ENCODE results near the gene TNF. TPM values are rescaled to one million over a fixed set of nuclear protein-coding genes. Genes with fewer than 3 reads are reported as not detected.
"Not testable (repeated sequence)": the region's sequence is repeated elsewhere in the genome, so short reads cannot be mapped to it uniquely, and the experiment has no call there.

Gene TNF
- total RNA-seq, 1 experiment from 2014 or later: not detected

DNA sequence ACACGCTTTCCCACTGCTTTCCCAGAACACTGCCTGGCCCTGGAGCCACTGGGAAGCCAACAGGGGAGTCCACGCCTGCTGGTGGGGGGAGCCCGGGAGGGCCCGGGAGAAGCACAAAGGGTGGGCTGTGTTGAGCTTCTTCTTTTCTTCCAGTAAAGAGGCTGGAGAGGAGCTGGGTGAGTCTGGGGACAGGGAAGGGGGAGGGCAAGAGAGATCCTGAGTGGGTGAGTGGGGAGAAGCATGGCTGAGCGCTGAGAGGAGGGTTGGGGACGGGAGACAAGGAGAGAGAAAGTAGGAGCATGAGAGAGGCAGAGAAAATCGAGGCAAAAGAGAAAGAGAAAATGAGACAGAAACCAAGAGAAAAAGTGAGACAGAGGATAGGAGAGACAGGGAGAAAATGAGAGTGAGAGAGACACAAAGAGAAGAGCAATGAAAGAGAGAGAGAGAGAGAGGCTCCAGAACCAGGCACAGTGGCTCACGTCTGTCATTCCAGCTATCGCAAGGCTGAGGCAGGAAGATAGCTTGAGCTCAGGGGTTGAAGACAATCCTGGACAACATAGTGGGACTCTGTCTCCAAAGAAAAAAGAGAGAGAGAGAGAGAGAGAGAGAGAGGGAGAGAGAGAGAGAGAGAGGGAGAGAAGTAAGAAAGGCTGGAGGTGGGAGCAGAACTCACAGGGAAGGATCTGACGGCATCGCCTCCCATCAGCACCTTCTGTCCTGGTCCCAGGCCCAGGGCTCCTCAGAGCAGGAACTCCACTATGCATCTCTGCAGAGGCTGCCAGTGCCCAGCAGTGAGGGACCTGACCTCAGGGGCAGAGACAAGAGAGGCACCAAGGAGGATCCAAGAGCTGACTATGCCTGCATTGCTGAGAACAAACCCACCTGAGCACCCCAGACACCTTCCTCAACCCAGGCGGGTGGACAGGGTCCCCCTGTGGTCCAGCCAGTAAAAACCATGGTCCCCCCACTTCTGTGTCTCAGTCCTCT, 12.7 kb downstream of the TNF start:
- no peak for DNase-seq (ENCODE audit: low spot score)

DNA sequence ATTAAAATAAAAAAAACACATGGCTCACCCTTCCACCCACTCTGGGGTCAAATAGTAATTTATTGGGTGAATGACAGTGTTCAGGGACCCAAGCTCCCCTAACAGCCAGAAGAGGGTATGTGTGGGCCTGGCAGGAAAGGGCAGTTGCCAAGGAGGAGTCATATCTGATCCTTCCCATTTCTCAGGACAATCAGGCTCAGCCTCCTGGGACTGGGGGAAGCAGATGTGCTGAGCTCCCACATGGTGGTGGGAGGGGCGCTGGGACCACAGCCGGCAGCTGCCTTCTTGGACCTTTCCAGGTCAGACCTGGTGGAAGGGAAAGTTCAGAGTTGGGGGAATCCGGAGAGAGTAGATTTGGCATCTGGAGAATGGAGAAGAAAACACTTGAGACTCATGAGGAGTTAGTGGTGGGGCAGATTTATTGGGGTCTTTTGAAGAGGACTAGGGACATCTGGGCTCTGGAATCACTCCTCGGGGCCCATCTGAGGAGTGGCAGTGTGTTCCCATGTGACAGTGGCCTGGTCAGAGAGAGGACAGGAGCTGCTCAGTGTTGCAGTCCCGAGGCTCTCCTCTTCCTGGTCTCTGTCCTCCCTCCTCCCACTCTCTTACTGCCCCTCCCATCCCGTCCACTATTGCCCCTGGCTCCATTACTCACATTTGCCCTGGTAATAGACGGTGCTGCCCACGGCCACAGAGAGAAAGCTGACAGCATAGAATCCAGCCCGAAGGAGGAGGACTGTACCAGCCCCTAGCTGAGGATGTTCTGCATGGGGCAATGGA, 13.7 kb downstream of the TNF start:
- DNase-seq (ENCODE audit: low spot score): no peak

DNA sequence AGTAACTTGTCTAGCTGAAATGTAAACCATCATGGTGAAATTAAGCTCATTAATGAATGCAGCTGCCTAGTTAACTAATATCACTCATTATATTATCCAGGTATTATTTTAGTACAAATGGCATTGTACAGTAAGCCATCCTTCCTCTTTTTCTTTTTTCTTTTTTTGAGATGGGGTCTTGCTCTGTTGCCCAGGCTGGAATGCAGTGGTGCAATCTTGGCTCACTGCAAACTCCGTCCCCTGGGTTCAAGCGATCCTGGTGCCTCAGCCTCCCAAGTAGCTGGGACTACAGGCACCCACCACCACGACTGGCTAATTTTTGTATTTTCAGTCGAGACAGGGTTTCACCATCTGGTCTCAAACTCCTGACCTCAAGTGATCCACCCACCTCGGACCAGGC, 15.3 kb downstream of the TNF start:
- not testable (repeated sequence) for DNase-seq (ENCODE audit: low spot score)

DNA sequence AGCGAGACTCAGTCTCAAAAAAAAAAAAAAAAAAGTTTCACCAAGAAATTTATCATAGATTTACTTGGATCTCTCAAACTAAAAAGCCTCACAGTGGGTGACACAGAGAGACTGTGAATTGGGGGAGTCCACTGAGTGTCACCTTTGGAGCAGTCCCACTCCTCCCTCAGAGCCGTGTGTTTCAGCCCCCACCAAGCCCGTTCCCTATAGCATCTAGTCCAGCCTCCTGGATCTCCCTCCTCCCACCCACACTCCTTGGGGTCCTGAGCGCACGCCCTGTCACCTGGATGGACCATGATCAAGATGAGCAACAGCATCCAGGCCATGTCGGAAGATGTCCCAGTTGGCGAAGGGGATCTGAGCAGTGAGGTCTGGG, 17.0 kb downstream of the TNF start:
- DNase-seq (ENCODE audit: low spot score): no peak

DNA sequence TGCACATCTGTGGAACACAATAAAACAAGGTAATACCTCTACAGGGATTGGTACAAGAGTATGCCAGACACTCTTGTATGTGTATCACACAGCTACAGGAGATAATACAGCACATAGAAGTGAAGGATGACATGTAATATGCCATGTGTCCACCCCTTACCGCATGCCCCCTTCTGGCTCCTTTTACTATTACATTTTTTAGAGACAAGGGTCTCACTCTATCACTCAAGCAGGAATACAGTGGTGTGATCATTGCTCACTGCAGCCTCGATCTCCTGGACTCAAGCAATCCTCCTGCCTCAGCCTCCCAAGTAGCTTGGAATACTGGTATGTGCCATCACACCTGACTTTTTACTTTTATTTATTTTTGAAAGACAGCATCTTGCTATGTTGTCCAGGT, 21.6 kb downstream of the TNF start:
- peak; percentile 42 for DNase-seq (ENCODE audit: low spot score)

DNA sequence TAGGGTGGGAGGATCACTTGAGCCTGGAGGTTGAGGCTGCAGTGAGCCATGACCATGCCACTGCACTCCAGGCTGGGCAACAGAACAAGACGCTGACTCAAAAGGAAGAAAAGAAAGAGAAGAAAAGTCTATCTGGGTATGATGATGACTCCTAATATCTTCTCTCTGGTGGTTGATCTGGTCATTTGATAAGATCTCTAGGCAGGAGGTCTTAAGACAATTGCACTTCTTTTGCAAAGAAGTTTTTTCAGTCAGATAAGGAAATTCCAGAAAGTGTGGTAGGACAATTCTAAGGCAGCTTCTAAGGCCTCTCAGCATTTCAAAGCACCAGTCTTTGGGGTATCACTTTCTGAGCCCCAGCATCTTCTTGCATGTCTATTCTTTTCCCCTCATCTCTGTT, 32.0 kb downstream of the TNF start:
- DNase-seq (ENCODE audit: low spot score): no peak

DNA sequence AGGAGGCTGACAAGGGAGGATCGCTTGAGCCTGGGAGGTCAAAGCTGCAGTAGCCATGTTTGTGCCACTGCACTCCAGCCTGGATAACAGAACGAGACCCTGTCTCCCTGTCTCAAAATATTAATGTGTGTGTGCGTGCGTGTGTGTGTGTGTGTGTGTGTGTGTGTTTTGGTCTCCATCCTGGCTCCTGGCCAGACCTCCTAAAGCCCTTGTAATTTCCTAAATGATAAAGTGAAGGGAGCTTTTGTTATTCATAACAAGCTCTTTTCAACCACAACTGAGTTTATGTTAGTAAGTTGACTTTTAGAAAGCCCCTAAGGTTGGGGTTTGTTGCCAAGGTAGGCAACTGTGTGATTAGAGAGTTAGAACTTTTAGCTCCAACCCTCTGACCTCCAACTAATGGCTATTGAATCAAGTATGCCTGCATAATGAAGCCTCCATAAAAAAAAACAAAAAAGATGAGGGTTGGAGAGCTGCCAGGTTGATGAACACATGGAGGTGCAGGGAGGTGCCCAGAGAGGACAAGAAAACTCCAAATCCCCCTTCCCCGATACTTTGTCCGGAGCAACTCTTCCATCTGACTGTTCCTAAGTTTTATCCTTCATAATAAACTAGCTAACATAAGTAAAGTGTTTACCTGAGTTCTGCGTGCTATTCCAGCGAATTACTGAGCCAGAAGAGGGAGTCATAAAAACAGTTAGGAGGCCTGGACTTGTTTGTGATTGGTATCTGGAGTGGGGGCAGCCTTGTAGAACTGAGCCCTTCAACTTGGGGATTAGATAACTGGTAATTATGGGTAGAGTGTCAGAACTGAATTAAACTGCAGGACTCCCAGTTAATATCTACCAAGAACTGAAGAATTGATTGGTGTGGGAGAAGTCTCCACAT, 34.4 kb downstream of the TNF start:
- no peak for DNase-seq (ENCODE audit: low spot score)

DNA sequence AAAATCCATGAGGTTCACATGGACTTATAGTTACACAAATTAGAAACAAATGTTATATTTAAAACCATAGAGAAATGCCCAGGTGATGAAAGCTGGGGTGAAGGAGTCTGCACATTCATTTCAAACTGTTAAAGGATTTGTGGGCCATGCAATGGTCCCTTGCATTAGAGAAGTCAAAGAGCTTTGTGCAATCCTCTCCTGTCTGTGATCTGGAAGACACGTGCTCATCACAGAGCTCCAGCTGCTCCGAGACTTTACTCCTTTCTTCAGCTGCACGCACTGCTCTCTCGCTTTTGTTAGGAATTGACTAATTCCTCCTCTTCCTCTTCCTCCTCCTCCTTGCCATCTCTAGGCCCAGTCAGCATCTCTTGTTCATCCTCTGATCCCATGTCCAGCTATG, 35.6 kb downstream of the TNF start:
- DNase-seq (ENCODE audit: low spot score): no peak

DNA sequence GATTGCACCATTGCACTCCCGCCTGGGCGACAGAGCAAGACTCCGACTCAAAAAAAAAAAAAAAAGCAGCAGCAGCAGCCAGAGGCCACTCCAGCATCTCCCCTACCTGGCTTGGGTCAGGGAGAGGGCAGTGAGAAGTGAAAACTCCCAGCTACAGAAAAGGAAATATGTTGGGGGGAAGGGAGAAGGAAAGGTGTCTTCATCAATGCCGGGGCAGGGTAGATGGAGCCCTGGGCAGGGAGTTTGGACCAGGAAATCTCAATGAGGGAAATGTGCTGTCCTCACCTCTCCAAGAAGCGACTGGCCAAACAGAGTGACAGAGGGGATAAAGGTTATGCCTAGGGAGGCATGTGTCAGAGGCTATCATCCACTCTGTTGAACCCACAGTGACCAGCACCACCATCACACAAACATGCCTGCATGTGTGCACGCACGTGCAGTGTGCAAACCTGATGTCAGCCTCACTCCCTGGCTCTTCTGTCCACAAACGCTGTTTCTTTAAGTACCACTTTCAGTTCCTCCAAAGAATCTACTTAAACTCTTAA, 38.8 kb downstream of the TNF start:
- DNase-seq (ENCODE audit: low spot score): no peak

DNA sequence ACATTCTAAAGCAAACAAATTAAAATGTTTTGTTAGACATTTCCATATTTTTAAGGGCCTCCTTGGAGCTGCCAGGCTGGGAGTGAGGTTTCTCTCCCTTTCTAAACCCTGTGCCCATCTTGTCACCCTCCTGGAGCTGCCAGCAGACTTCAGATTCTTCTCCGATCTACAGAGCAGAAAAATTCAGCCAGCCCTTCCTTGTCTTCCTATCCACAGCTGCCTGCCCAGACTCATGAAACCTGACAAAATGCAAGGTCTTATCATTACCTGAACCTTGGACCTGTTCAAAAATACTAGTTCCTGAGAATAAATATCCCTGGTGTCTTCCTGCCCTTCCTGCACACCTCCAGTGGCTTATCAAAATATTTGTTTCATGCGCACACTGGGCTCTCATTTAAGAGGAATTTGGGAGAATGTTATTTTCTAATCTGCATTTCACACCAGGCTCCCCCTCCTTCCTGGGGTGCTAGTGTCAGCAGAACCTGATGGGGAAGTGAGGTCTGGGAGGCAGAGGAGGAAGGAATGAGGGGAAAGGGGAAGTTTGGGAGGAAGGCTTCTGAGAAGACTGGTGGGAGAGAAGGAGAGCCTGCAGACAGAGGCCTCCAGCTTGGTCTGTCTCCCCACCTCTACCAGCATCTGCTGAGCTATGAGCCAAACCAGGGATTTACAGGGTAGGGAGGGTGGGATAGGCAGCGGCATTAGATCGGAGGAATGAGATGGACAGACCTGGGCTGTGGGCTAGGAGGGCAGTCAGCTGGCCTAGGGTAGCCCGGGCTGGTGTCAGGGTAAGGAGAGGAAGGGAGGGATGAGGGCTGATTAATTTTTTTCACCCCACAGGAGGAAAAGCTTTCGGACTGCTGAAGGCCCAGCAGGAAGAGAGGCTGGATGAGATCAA, 39.6 kb downstream of the TNF start, which contains the start of gene AIF1:
AIF1 (plus strand) TSS at position 551 of the 895 bp plus-strand sequence; CDS start at position 647, 96 bp downstream.
- DNase-seq (ENCODE audit: low spot score): no peak

DNA sequence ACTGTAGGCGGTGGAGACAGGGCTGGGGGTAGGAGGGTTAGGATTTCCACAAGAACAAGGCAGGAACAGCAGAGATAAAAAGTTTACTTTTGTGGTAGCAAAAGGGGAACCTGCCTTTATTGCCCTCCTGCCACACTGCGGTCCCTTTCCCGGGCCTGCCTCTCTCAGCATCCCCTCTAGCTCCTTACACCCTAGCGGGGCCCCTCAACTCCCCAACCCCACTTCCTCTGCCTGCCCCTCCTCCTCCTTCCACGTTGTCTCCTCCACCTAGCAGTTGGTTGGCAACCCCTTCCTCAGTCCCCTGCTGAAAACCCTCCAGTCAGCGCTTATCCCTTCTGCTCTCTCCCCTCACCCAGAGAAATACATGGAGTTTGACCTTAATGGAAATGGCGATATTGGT, 40.4 kb downstream of the TNF start:
- no peak for DNase-seq (ENCODE audit: low spot score)

DNA sequence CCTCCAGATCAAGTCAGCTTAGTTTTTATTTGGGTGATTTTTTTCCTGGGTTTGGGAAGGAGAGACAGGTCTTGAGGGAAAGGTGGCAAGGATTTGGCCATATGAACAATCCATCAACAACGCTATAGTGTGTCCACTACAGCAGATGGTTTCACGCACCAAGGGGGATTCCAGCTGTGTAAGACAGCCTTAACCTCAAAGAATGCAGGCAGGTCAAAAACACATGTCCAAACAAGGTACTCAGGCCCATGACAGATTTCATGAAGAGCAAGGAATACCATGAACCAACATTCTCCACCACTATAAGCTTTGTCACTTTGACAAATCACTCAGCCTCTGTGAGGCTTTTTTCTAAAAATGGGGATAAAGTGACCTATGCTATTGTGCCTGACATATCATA, 41.6 kb downstream of the TNF start:
- no peak for DNase-seq (ENCODE audit: low spot score)

DNA sequence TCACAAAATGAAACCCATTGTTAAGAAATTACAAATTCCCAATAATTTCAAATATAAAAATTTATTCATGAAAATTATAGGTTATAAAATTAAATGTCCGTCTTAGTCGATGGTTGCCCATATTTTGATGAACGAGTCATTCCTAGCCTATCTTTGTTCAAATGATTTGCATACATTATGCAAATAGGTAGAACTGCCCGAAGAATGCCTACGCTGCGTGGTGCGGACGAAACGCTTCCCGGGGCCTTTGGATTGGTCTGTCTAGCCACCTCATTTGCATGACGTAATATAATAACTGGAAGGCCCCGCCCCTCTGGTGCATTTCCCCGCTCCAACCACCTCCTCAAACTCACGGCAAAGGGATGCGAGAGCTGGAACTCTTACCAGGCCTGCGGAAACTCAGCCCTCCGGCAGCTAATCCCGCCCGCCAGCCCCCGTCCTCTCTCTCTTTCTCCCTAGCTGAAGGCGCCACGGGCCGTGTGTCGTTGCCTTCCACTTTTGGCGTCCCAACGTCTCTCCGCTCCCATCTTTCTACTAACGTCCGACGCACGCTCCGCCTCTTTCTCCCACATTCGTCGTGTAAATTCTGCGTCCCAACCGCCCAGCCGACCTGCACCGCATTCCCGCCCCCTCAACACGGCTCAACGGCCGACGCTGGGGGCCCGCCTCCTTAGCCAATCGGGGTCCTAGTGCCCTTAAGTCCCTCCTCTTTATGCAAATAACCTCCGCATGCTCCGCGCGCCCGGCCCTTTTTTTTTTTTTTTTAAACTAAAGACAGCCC, 44.6 kb downstream of the TNF start:
- DNase-seq (ENCODE audit: low spot score): peak; percentile 98

DNA sequence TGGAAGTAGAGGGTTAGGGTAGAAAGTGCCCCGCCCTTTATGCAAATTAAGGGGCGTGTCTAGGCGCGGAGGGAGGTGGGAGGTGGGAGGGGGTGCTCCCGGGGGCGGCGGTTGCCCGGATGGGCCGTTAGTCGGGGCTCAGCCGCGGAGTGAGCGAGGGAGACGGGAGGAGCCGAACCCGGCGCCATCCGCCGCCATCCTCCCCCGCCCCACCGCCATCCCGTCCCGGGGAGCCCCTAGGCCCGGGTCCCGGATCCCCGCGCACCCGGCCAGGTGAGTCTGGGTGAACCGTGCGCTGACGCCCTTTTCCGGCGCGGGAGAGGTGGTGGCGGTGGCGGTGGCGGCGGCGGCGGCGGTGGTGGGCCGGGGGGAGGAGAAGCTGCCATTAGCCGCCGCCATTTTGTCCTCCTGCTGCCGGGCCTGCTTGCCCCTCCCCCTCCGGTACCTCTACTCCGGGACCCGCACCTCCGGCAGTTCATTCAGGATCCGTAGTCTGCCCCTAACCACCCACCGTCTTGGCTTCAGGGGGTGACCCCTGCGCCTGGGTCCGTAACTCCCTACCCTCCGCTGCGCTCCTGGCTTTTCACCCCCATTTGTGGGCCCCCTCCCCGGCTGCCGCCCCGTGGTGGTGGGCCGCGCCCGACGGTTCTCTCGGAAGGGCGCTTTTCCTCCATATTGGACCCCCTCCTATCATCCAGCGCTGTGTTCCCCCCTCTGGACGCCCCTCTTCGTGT, 45.4 kb downstream of the TNF start, which contains the start of gene PRRC2A:
PRRC2A (plus strand) TSS at position 130 of the 734 bp plus-strand sequence. CDS start 2,075 bp downstream, outside the sequence.
- no peak for DNase-seq (ENCODE audit: low spot score)

DNA sequence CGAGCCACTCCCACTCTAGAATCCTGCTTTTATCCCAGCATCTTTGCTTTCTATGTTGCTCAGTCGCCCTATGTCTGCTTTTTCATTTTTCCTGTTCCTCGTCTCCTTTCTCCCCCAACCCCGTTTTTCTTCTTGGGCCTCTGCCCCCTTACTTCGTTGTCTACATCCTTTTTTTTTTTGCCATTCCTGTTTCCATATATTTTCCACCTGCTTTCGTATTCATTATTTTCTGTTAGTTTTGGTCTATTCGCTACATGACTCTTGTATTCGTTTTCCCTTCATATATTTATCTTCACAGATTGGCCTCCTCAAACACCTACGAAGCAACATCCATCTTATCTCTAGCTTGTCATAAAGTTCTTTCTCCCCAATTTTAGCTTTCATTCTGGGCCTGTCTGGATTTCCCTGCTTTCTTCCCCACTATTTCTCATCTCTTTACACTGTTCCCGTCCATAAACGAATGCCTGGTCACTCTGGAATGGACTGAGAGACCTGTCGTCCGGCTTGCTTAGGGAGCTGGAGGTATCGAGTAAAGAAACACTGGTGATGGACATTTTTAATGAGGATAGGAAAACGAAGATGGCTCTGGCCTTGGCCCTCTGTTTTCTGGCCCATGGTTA, 46.1 kb downstream of the TNF start:
- peak; percentile 22 for DNase-seq (ENCODE audit: low spot score)

DNA sequence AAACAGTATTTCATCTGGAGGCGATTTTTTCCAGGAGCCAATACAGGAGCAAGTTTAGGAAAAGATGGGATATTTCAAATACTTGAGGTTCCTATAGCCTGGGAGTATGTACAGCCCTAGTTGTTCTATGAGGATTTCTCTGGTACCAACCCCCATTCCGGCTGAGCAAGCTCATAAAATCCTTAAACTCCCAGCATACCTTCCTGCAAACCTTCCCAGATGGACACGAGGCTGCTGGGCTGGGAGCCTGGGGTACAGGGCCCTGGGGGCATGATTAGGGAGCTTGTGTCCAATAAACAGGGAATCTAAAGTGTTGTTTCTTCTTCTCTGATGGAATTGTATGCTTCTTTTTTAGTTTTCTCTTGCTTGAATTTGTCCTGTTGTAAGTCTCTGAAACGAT, 46.6 kb downstream of the TNF start:
- peak; percentile 44 for DNase-seq (ENCODE audit: low spot score)

DNA sequence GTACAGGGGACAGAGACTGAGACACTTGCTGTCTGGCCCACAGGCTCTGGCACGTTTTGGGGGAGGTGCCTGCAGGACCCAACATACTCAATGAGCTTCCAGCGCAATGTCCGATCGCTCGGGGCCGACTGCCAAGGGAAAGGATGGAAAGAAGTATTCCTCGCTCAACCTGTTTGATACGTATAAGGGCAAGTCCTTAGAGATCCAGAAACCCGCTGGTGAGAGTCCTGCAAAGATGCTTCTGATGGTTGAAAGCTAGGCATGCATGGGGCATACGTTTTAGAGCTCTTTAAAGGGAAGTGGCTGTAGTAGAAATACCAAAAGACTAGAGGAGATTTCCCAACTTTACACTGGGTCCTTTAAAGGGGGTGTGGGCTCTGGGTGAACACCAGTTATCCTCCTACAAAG, 47.3 kb downstream of the TNF start:
- DNase-seq (ENCODE audit: low spot score): no peak

DNA sequence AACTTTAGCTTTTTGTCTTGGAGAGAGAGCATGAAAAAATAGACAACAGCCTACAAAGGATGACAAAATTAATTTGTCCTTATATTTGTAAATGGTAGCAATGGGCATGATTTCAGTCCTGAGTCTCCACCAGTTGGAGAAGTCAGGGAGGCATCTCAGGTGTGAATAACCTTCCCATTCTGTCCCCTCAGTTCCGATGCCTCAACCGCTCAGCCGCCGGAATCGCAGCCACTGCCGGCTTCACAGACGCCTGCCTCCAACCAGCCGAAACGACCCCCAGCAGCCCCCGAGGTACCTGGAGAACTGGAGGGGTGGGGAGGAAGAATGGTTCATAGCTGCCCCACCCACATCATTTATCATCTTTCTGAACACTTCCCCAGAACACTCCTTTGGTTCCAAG, 48.7 kb downstream of the TNF start:
- DNase-seq (ENCODE audit: low spot score): no peak
